ENCODE measurements around the gene JUNB.

DNA sequence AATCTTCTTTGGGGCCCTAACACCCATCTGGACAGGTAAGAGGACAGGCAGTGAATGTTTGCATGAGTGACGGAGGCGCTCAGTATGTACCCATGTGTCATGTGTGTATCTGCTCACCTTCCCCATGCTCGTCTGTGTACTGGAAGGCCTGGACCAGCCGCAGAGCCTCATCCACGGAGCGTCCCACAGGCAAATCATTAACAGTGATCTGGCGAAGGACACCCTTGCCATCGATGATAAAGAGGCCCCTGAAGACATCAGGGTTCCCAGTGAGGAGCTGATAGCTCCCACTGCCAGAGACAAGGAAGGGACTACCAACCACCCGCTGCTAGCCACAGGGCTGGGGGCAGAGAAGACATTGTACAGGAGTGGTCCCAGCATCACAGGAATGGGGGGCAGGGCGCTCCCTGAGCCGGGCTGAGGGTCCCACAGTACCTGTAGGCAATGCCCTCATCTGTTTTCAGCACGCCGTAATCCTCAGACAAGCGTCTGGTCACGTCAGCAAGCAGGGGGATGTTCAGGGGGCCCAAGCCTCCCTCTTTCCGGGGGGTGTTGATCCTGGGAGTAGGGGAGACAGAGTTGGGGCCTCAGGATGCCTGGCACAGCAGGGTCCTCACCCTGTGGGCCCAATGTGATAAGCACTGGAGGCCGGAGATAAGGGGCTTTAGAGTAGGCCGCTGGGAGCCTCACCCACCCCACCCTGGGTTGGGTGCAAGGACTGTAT lies 8.6 kb downstream of the JUNB start:
- no peak for TF ChIP-seq SIN3A (IDR thresholded peaks at IDR 0.05; ENCODE audit: borderline replicate concordance, low read depth, low read length)
- TF ChIP-seq CEBPB (IDR thresholded peaks at IDR 0.05; ENCODE audit: borderline replicate concordance, low read depth, low read length): no peak
- TF ChIP-seq, protein P1, sequence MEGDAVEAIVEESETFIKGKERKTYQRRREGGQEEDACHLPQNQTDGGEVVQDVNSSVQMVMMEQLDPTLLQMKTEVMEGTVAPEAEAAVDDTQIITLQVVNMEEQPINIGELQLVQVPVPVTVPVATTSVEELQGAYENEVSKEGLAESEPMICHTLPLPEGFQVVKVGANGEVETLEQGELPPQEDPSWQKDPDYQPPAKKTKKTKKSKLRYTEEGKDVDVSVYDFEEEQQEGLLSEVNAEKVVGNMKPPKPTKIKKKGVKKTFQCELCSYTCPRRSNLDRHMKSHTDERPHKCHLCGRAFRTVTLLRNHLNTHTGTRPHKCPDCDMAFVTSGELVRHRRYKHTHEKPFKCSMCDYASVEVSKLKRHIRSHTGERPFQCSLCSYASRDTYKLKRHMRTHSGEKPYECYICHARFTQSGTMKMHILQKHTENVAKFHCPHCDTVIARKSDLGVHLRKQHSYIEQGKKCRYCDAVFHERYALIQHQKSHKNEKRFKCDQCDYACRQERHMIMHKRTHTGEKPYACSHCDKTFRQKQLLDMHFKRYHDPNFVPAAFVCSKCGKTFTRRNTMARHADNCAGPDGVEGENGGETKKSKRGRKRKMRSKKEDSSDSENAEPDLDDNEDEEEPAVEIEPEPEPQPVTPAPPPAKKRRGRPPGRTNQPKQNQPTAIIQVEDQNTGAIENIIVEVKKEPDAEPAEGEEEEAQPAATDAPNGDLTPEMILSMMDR (CRISPR knock-in tag; IDR thresholded peaks at IDR 0.05): no peak
- no peak for TF ChIP-seq POLR2A (IDR thresholded peaks at IDR 0.05; ENCODE audit: insufficient read depth in 1 of 2, low read depth in 2 of 2, low read length in 2 of 2)
- no peak for TF ChIP-seq TCF7 (IDR thresholded peaks at IDR 0.05; ENCODE audit: low read depth)
- TF ChIP-seq, protein P2, sequence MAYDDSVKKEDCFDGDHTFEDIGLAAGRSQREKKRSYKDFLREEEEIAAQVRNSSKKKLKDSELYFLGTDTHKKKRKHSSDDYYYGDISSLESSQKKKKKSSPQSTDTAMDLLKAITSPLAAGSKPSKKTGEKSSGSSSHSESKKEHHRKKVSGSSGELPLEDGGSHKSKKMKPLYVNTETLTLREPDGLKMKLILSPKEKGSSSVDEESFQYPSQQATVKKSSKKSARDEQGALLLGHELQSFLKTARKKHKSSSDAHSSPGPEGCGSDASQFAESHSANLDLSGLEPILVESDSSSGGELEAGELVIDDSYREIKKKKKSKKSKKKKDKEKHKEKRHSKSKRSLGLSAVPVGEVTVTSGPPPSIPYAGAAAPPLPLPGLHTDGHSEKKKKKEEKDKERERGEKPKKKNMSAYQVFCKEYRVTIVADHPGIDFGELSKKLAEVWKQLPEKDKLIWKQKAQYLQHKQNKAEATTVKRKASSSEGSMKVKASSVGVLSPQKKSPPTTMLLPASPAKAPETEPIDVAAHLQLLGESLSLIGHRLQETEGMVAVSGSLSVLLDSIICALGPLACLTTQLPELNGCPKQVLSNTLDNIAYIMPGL (CRISPR knock-in tag; IDR thresholded peaks at IDR 0.05; ENCODE audit: borderline replicate concordance in 1 of 2, low read depth in 1 of 2): no peak
- no peak for TF ChIP-seq ZNF605 (CRISPR knock-in tag; IDR thresholded peaks at IDR 0.05)
- TF ChIP-seq ZNF607 (CRISPR knock-in tag; IDR thresholded peaks at IDR 0.05; ENCODE audit: borderline replicate concordance): no peak

Data from HepG2 (cell line).